Pulmonary artery endothelial cell (primary cell): ENCODE measurements around the gene BRCA1. TPM values are rescaled to one million over a fixed set of nuclear protein-coding genes. Genes with fewer than 3 reads are reported as not detected.
"Not testable (repeated sequence)": the region's sequence is repeated elsewhere in the genome, so short reads cannot be mapped to it uniquely, and the experiment has no call there.

Source experiments
- DNase-seq: peaks from one replicate; pipeline ENCODE4 v3.0.0-alpha.2; 2011; ENCODE audit warnings: low read depth, low spot score
- total RNA-seq: library from RNA; depleted of rRNA; stranded (reverse); fragments of >200 nt; gene quantifications from 2 replicates; pipeline ENCODE4 v1.2.3, GENCODE V29; 2014

The BRCA1 gene
- total RNA-seq, 1 donor from 2014 or later, result 21.2 TPM

- no peak for DNase-seq
These were observed 54.9 kb downstream of the BRCA1 start for GRCh38 chr17:43070257-43070656.

- no peak for DNase-seq
These were observed 55.7 kb downstream of the BRCA1 start for GRCh38 chr17:43069368-43069898.

GRCh38 chr17:43068570-43069367, 56.4 kb downstream of the BRCA1 start:
- no peak for DNase-seq

GRCh38 chr17:43062984-43063638, 62.1 kb downstream of the BRCA1 start:
- no peak for DNase-seq

- DNase-seq, result no peak
These were observed 69.1 kb downstream of the BRCA1 start for GRCh38 chr17:43056051-43056450.

- DNase-seq, result not testable (repeated sequence)
These were observed 72.2 kb downstream of the BRCA1 start for GRCh38 chr17:43053008-43053407.

GRCh38 chr17:43051969-43052368, 73.2 kb downstream of the BRCA1 start:
- DNase-seq, result no peak

- DNase-seq, result no peak
These were observed 81.1 kb downstream of the BRCA1 start for GRCh38 chr17:43044024-43044423.

- no peak for DNase-seq
These were observed 81.9 kb downstream of the BRCA1 start for GRCh38 chr17:43043307-43043706.

GRCh38 chr17:43042025-43042628, 83.0 kb downstream of the BRCA1 start:
- no peak for DNase-seq

- DNase-seq, result no peak
These were observed 84.5 kb downstream of the BRCA1 start for GRCh38 chr17:43040655-43041054.

GRCh38 chr17:43039646-43040045, 85.5 kb downstream of the BRCA1 start:
- DNase-seq, result no peak

GRCh38 chr17:43034894-43035293, 90.3 kb downstream of the BRCA1 start:
- no peak for DNase-seq

GRCh38 chr17:43033948-43034881, 90.9 kb downstream of the BRCA1 start:
- no peak for DNase-seq

- no peak for DNase-seq
These were observed 93.5 kb downstream of the BRCA1 start for GRCh38 chr17:43031666-43032065.

GRCh38 chr17:43030137-43030767, 94.9 kb downstream of the BRCA1 start:
- DNase-seq, result no peak

GRCh38 chr17:43028221-43028861, 96.8 kb downstream of the BRCA1 start:
- no peak for DNase-seq

GRCh38 chr17:43027091-43028032, 97.8 kb downstream of the BRCA1 start:
- DNase-seq, result no peak

GRCh38 chr17:43026595-43026994, 98.6 kb downstream of the BRCA1 start:
- no peak for DNase-seq
